HG03196 (cell line): ENCODE data around the gene GPSM1.

Experiments used
- ATAC-seq: cut with Tn5 transposase; IDR thresholded peaks from one replicate; pipeline ENCODE4 v1.9.1; 2021; ENCODE audit not compliant: unreplicated experiment

GPSM1 gene

DNA sequence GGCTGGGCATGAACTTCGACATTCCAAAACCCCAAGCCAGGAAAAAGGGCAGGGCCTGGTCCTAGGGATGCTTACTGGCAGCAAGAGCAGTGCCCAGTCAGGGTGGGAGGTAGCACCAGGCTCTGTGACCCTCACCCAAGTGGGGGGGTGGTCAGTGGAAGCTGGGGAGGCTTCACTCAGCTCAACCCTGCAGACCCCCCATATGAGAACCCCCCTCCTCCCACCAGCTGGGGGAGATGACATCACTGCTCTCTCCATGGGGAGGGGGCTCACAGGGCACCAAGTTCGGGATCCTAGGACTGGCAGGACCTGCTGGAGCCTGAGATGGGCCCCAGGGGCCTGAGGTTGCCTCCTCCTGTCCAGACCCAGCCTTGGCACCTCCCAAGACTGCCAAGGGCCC lies 31.5 kb downstream of the GPSM1 start:
- ATAC-seq = no peak

DNA sequence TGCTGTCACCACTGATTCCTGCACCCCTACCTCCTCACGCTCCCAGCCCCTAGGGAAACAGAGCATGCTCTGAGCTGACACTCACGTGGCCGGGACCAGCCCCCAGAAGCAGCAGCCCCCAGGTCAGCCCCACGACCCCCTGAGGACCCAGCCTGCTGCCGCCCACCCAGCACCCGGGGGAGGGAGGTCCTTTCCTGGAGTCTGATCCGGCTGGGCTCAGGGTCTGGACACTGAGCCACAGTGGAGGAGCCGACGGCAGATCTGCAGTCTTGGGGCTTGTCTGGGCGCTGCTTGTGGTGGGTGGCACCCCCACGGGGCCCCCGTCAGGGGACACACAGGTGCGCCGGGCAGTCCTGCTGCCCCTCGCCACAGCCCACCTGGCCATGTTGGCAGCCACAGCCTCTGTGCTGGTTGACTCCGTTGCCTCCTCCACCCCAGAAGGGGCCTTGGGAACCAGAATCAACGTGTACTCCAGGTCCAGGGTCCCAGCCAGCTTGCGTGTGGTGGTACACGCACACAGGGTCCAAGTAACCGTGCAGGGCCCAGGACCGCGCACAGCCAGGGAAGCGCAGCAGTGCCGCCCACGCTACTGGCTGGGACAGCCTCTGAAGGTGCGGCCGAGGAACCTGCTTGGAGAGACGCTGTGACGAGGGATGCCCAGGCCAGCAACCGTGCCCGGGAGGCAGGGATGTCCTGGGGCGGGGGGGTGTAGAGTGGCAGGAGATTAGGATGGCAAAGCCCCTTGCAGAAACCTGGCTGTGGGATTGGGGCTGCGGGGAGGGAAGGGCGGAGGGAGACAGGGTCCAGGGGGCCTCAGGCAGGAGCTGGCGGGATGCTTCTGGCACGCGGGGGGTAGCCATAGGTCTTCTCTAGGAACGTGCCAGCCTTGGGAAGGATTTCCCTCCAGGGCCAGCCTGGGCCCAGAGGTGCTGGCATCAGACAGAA lies 32.7 kb downstream of the GPSM1 start:
- ATAC-seq = no peak

DNA sequence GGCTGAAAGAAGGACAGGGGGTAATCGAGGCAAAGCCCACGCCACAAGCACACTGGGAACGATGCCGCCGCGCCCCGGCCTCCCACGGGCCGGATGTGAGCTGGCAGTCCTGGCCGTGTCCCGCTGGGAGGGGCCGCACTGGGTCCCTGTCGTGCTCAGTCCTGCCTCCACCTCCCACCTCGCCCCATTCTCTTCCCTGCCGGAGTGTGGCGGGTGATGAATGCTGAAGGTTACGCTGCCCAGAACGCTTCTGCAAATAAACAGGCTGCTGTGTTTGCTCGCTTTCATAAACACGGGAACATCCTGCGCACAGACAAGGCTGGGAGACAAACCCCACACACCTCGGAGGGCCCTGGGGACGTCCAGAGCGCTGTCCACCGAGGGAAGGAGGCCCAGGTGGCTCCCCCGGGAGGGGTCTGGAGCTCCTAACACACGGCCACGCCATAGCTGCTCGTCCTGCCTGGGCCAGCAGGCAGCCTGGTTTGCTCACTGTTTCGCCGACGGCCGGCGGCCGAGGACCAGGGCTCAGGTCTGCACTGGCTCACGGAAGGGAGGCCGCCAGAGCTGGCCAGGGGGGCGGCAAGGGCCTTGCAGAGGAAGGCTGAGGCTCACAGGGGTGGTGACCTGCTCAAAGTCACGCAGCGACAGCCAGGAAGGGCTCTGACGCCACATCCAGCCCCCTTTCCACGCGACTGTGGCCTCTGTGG lies 33.9 kb downstream of the GPSM1 start:
- no peak for ATAC-seq

DNA sequence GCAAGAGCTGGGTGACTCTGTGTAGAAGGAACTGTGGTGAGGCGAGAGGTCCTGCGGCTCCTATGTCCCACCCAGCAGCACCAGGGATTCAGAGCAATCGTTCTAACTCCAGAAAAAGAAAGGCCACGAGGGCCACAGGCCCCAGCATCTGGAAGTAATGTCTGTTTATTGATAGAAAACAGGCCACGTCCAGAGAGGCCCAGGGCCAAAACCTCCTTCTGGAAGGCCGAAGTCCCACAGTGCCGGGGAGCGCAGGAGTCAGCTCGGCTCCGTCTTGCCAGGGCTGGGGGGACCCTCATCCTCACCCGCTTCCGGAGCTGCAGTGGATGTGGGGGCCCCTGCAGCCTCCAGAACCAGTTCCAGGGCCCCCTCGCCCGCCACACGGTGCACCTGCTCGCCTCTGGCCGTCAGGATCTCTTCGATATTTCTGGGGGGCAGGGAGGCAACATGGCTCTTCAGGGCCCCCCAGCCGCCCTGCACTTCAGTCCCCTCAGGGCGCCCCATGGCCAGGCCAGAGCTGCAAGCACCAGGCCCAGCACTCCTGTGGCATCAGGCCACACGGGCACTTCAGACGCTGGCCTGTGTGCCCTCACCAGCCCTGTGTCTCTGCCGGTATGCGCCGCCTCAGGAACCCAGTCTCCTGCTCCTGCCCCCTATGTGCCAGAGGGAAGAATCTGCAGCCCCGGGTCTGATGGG lies 34.6 kb downstream of the GPSM1 start:
- ATAC-seq = no peak

DNA sequence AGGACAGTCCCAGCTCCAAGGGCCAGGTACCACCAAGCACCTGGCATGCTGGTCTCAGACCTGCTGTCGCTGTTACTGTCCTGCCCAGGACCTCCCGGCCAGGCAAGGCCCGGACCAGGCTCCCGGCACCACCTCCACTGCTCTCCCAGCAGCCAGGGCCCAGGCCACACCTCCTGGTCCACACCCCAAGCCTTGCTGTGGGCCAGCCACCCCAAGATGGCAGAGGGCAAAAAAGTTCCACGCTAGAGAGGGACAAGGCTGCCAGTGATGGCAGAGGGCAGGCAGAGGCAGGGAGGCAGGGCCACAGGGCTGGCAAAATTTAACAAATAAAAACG lies 35.1 kb downstream of the GPSM1 start:
- ATAC-seq = no peak

DNA sequence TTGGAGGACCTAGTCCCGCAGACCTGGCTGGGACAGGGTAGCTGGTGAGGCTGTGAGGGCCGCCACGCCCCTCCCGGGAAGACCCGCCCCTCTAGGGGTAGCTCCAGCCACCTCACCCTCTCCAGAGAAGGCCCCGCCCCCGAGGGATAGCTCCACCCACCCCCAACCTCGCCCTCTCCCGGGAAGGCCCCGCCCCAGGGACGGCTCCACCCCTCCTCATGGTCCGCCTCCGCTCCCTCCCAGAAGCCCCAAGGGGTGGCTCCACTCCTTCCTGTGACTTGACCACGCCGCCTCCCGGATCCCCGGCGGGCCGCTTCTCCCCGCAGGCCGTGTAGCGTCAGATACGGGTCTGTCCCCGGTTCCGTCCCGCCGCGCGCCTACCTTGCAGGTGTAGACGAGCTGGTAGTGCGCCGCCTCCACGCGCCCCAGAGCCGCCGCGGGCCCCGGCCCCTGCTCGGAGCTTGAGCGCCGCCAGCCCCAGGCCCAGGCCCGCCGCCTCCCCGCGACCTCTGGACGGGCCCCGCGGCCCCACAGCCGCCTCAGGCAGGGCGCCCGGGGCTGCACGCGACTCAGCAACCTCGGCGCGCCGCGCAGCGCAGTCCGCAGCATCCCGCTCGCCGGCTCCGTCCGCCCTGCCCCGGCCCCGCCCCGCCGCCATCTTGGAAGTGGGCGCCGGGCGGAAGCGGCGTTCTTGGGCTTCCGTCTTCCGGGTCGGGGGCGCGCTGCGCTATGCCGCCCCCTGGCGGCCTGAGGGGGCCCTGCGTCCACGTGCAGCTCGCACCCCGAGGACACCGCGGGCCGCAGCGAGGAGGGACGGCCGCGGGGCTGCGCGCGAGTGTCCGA lies 36.0 kb downstream of the GPSM1 start, which contains the start of gene DNLZ:
Gene DNLZ (minus strand): TSS at position 639 of the 843 bp plus-strand sequence. CDS start 30 bp downstream, at position 609.
- ATAC-seq = peak; percentile 67

DNA sequence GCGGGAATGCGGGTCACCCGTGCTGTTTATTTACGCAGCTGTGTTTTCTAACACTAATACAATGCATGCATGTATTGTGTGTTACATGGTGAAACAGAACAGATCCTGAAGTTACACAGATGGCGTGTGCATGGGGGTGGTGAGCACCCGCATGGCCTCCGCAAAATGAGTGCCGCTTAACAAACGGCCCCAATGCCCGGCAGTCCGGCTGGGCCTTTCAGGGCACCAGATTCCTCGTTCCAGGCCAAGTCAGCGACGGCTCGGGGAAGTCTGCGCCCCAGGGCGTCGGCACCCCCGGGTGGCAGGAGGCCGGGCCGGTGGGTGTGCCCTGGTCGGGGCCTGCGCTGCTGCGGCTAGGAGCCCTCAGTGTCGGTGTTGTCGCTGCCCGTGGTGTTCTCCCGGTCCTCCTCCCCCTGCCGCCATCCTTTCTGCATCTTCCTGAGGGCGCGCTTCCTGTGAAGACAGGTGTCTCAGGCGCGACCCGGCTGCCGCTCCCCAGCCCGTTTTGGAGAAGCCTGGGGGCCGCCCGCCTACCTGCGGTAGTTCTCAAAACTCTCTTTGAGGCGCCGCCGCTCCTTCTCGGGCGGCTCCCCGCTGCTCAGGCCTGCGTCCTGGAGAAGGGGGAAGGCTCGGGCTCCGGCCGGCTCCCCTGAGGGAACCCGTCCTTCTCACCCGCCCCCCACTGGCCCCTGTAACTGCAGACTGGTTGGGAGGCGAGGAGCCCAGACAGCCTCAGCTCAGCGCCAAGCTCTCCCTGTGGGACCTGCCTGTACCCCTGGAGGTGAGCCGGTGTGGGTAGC lies 36.8 kb downstream of the GPSM1 start:
- ATAC-seq = no peak

DNA sequence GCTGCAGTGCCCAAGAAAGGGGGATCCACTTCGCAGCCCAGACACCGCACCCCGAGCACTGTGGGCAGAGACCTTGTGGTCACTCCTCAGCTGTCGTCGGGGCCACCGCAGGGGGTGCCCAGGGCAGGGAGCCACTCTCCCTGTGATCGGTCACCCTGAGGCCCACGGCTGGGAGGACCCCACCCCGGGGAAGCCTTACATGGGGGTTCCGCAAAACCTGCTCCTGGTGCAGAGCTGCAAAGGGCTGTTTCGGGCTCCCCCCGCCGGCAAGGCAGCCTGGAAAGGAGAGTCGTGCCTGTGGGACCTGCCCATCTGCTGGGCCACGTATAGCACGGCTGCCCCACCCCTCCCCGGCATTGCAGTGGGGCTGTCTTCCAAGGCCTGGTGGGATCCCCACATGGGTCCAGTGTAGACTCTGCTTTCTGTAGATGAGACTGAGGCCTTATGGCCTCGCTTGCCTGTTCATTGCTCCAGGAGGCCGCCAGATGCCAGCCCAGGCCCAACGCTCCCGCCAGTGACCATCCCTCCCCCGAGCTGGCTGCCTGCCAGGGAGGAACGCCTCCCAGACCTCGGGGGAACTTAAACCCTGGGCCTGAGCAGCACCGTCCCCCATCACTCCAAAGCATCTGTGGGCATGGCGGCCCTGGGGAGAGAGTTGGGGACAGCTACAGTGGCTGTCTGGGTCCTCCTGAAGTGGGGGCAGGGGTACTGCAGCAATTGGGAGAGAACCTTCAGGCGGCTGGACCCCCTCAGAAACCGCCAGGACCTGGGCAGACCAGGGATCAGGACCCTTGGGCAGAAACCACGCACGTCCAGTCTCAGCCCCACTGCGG lies 37.8 kb downstream of the GPSM1 start:
- ATAC-seq = no peak

DNA sequence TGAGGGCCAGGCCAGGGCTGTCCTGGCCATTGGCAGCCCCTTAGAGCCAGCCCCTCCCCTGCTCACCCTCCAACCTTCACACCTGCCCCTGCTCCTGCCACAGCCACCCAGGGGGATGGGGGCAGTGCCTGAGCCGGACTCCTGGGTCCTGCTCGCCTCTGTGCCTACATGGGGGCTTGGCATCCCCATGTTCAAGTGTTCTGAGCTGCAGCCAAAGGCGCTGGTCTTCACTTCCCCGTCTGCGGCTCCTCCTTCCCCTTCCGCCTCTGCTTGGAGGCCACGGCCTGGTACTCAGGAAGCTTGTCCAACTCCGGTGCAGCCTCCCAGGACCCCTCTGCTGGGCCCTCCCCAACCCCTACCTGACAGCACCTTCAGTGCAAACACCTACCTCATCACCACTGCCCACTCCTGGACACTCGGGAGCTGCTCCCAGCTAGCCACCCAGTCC lies 38.5 kb downstream of the GPSM1 start:
- no peak for ATAC-seq

DNA sequence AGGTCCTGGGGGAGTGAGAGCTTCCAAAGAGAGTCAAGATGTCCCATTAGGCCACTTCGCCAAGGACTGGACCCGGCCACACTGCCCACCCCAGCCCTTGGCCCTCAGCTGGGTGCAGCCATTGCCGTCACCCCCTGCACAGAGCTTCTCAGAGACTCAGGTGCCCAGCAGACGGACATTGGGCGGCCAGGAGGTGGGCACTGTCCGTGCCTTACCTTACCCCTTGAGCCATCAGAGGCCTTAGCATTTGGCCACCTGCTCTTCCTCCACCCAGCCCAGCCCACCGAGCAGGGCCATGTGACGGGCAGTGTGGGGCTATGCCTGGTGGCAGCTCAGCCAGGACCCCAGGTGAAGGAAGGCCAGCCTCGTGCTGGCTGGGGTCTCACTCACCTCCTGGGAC lies 39.5 kb downstream of the GPSM1 start:
- no peak for ATAC-seq

DNA sequence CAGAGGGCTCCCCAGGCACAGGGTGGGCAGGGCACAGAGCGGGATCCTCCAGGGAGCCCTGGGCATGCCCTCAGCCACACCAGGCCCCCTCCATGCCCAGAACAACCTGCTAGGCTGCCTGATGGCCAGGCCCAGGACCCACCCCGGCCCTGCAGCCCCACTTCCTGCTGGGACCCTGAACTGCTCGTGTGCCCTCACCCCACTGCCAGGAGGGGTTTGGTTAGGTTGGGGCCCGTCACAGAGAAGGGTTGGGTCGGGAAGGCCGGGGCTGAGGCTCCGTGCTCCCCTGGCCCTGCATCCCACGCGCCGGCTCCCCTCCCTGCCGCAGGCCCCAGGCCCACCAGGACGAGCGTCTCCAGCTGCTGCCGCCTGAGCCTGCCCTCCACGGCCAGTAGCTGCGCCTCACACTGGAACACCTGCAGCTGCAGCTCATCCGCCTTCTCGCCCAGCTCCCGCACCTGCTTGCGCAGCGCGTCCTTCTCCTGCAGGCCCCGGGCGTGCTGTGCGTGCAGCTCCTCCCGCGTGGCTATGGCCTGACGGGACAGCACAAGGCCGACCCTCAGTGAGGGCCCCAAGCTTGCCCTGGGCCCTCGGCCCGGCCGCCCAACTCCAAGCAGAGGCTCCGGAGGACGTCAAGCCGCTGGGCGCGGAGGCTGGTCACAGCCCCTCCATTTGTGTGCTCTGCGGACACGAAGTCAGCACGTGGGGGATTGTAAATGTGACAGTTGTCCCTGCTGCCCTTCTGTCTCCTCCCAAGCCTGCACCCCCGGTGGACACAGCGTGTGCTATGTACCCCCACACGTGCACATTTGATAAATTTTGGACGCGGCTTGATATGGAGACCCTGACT lies 40.2 kb downstream of the GPSM1 start:
- no peak for ATAC-seq

DNA sequence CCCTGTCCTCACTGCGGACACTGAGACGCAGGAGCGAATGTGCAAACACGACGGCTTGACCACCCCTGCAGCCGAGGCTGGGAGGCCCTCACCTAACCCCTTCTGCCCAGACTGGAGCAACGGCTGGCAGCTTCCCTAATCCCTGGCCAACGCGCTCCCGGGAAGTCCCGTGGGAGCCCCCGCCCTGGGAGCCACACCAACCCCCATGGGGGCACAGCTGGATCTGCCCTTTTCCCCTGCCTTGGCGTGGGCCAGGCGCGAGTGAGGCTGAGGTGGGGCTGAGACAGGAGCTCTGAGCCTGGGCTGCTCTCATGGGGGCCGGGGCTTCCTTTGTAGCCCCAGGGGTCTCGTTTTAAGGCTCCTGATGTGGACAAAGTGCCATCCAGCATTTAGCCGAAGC lies 40.9 kb downstream of the GPSM1 start:
- no peak for ATAC-seq

DNA sequence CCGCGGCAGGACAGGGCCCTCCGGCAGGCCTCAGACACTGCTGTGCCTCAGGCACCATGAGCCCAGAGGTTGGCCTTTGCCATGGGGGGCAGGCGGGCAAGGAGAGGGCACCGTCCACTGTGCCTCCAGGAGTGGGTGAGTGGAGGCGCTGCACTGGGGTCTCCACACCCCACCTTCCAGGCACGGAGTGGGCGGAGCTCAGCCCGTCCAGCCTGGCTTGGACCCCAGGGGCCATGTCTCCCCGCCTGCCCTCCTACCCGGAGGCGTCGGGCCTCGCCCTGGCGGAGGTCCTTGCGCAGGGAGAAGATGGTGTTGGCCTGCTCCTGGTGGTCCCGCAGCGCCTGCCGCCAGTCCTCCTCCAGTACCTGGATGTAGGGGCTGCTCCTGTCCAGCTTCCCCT lies 42.7 kb downstream of the GPSM1 start:
- no peak for ATAC-seq

DNA sequence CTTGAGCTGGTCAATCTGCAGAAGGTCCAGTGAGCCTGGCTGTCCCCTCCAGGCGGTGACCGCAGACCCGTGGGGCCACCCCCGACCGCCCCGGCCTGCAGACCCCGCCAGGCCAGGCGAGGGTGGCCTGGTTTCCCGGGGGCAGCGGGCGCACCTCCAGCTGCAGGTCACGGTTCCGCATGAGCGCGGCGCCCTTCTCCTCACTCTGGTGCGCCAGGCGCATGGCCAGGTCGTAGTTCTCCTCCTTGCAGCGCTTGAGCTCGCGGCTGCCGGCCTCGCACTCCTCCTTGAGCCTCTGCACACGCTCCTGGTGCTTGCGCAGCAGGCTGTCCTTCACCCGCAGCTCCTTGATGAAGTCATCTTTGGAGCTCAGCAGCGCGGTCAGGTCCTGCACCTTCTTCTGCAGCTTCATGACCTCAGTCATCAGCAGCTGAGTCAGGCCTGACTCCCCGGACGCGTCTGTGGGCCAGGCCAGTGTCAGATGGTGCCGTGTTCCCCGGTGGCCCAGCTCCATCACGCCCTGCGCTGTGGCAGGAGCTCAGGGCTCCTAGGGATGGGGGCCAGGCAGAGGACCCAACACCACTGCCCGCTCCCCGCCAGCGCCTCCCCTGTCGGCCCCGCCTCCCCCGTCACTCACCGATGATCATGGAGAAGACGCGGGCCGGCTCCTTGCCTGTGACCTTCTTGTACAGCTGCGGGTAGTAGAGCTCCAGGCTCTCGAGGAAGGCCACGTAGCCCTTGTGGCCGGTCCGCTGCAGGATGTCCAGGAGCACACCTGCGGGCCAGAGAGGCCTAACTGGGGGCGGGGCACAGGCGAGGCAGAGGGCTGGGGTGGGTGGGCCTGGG lies 43.6 kb downstream of the GPSM1 start:
- ATAC-seq = no peak

DNA sequence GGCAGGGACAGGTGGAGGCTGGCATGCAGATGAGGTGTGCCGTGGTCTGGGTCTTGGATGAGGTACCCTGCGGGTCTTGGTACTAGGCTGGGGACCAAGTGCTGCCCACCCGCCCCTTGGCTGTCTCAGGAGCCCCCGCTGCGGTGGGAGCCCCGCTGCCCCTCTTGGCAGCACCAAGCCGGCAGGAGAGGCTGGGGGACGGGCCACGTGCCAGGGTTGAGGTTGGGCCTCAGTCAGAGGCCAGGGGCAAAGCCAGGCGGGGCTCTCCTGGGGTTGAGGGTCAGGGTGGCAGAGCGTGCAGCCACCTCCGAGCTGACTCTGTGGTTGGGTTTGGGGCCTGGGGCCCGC lies 44.2 kb downstream of the GPSM1 start:
- no peak for ATAC-seq

DNA sequence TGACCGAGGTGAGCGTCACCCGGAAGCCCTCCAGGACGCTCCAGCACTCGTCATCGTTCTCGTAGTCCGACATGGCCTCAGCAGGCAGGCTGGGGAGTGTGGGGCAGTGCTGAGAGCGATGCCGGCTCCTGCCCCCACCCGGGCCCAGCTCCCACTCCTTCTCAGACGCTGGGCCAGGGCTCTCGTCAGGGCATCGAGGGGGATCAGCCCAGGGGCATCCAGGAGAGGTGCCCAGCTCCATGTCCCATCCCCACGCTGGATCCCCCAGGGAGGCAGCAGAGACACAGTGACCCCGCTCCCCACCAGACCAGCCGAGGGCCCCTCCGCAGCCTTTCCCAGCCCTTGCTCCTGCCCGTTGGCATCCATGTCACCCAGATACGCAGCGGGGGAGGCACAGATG lies 44.7 kb downstream of the GPSM1 start:
- no peak for ATAC-seq

DNA sequence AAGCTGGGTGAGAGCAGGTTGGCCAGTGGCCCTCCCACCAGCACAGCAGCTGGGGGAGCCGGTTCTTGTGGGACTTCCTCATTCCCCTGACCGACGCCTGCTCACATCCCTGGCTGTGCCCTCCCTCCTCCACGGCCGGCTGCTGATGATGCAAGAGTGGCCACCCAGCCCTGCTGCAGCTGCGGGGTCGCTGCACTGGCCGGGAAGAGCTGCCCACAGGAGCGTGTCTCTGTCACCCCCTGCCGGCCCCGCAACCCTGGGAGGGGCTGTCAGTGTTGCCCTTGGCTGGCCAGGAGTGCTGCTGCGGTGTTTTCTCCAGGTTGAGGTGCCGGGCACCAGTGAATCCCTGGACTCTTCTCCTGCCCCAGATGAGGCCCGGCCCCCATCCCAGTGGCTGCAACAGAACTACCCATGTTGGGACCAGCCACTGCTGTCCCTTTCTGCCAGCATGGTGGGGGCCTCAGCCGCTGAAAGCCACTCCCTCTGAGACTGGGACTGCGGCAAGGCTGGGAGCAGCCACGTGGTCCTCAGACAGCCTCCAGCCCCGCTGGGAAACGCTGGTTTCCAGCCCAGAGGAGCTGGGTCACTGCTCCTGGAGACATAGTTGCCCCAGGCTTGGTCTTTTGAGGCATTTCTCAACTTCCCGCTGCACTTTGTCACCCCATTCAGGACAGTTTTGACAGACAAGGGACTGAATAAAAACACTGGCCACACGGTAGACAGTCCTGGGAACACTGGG lies 45.4 kb downstream of the GPSM1 start:
- no peak for ATAC-seq
